MM.1S (cell line): ENCODE results near the gene ADCY3.

ENCODE experiments used
- EZH2 ChIP-seq: fragments of 300-600 bp; sonication (generic); optimal IDR thresholded peaks from 2 replicates; pipeline ENCODE3; 2017; ENCODE audit warnings: low read depth, mild to moderate bottlenecking, antibody characterized with exemption, low read length, mixed read lengths
- EZH2phosphoT487 ChIP-seq: fragments of 300-600 bp; sonication (generic); IDR thresholded peaks from 2 replicates; pipeline ENCODE4 v1.6.1; 2018; ENCODE audit warnings: antibody characterized with exemption, low read length
- TF ChIP-seq, protein P1 (sequence below): fragments of 300-600 bp; sonication (generic); IDR thresholded peaks from 2 replicates; pipeline ENCODE4 v1.5.1; 2016; ENCODE audit warnings: antibody characterized with exemption, low read length, mixed read lengths

DNA sequence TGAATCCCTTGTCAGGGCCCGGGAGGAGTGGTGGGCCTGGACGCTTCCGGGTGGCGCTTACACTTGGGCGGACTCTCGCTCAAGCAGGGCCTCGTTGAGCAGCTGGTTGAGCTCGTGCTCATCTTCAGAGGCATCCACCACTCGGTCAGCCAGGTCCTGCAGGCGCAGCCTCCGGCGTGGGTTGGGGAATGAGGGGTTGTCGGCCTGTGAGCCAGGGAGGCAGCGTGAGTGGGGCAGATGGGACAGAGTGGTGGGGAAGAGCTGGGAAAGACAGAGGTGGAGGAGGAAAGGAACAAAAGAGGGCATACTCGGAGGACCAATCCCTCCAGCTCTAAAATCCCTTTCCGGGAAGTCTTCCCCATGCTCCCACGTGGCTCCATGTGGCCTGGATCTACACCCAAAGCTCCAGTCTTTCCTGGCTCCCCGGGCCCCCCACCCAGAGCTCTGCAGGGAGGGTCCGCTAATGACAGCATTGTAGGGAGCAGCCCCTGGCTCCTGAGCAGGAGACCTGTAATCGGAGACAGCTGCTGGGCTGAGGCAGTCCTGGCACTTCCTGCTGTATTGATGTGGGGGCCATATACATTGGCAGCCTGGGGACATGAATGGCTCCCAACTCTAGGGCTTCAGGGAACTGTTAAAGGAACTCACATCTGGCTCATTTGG, 85.2 kb downstream of the ADCY3 start:
- TF ChIP-seq, protein P1, sequence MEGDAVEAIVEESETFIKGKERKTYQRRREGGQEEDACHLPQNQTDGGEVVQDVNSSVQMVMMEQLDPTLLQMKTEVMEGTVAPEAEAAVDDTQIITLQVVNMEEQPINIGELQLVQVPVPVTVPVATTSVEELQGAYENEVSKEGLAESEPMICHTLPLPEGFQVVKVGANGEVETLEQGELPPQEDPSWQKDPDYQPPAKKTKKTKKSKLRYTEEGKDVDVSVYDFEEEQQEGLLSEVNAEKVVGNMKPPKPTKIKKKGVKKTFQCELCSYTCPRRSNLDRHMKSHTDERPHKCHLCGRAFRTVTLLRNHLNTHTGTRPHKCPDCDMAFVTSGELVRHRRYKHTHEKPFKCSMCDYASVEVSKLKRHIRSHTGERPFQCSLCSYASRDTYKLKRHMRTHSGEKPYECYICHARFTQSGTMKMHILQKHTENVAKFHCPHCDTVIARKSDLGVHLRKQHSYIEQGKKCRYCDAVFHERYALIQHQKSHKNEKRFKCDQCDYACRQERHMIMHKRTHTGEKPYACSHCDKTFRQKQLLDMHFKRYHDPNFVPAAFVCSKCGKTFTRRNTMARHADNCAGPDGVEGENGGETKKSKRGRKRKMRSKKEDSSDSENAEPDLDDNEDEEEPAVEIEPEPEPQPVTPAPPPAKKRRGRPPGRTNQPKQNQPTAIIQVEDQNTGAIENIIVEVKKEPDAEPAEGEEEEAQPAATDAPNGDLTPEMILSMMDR = no peak
- TF ChIP-seq EZH2phosphoT487 (no peak), EZH2 (no peak)
